Colonic mucosa (tissue), 4 donors: ENCODE data around the gene PAK4. TPM values are rescaled to one million over a fixed set of nuclear protein-coding genes. Genes with fewer than 3 reads are reported as not detected.

Experiments
- DNase-seq: peaks from one replicate; pipeline ENCODE4 v3.0.0-alpha.2; 2020
- H3K27ac ChIP-seq: fragments of 200-600 bp; one replicate; pipeline ENCODE4 v1.8.0; 2021
- H3K27me3 ChIP-seq: fragments of 200-600 bp; one replicate; pipeline ENCODE4 v1.8.0; 2021
- H3K36me3 ChIP-seq: fragments of 200-600 bp; one replicate; pipeline ENCODE4 v1.8.0; 2021
- H3K4me1 ChIP-seq: fragments of 200-600 bp; one replicate; pipeline ENCODE4 v1.8.0; 2021; ENCODE audit warnings: mild to moderate bottlenecking
- H3K4me3 ChIP-seq: fragments of 200-600 bp; one replicate; pipeline ENCODE4 v1.8.0; 2021
- H3K9ac ChIP-seq, 2 donors: one replicate each; pipeline ENCODE4 v1.7.0; 2013; ENCODE audit warnings: control low read depth in 2 of 2, low read depth in 2 of 2, low read length in 2 of 2
- H3K9me3 ChIP-seq: fragments of 200-600 bp; one replicate; pipeline ENCODE4 v1.8.0; 2021
- CTCF ChIP-seq: fragments of 200-600 bp; IDR thresholded peaks from one replicate; pipeline ENCODE4 v1.8.0; 2022; ENCODE audit warnings: antibody characterized with exemption, mild to moderate bottlenecking
- intact Hi-C: fragments of 100-400 bp; cut with DNase I; formaldehyde crosslinking; loops from one replicate; pipeline ENCODE4 v1.14.1; 2022
- total RNA-seq, 2 donors: library from RNA; stranded (reverse); fragmentation: NEBNext Ultra II Directional in 1 of 2; extraction: Animal tissue kit (Norgen Biotek cat#: 25700) in 1 of 2; gene quantifications; one replicate each; pipeline ENCODE4 v1.2.1, GENCODE V29; 2021
- donor health status: healthy.
- donor health status: DM: no; HTN: no; CAD: no.
- donor health status: DM: no; HTN: no; CAD: no.

Gene PAK4
- total RNA-seq, 2 donors from 2014 or later = 85.5 to 127 TPM

- peaks cover 5% of the 10 kb centered on the region for H3K27me3 ChIP-seq
- intact Hi-C loops = no loop called here
These were observed 98.2 kb downstream of the PAK4 start for GRCh38 chr19:39223703-39224279.

GRCh38 chr19:39224910-39225309, 99.3 kb downstream of the PAK4 start:
- Histone ChIP-seq H3K9me3 (no peaks in the 10 kb centered on the region), H3K27me3 (peaks cover 5% of the 10 kb centered on the region), H3K4me1 (no peaks in the 10 kb centered on the region), H3K4me3 (no peak overlapping the region), H3K9ac (no peak overlapping the region), H3K27ac (no peak overlapping the region), H3K36me3 (no peaks in the 10 kb centered on the region)
- no peak for TF ChIP-seq CTCF
- no peak for DNase-seq
- intact Hi-C loops = no loop called here

More at GRCh38 chr19:39223703-39224279, 98.2 kb downstream of the PAK4 start:
- Histone ChIP-seq H3K27ac (no peak overlapping the region), H3K9ac (no peak overlapping the region), H3K36me3 (no peaks in the 10 kb centered on the region), H3K4me1 (no peaks in the 10 kb centered on the region), H3K4me3 (no peak overlapping the region), H3K9me3 (no peaks in the 10 kb centered on the region)
- TF ChIP-seq CTCF = no peak
- DNase-seq = no peak

Other genes starting within 250 kb of the PAK4 start
- gene RINL, start 247.5 kb upstream of the PAK4 start, total RNA-seq = 1 to 10 TPM; 3.6 to 5.1 TPM
- gene SIRT2, start 226.2 kb upstream of the PAK4 start, total RNA-seq = 10 to 100 TPM; 28.0 to 32.9 TPM
- gene NFKBIB, start 225.8 kb upstream of the PAK4 start, total RNA-seq = 10 to 100 TPM; 40.7 to 52.4 TPM
- gene CCER2, start 213.6 kb upstream of the PAK4 start, total RNA-seq = not detected
- 10 to 100 TPM; 27.2 to 37.2 TPM for gene SARS2, start 195.0 kb upstream of the PAK4 start, total RNA-seq
- 100 to 1,000 TPM in 1 of 2 donors, 10 to 100 TPM in 1; 38.0 to 107 TPM for gene MRPS12, start 194.8 kb upstream of the PAK4 start, total RNA-seq
- 1 to 10 TPM; 1.7 to 1.9 TPM for gene FBXO17, start 150.0 kb upstream of the PAK4 start, total RNA-seq
- 1 to 10 TPM; 1.1 to 2.4 TPM for gene FBXO27, start 93.2 kb upstream of the PAK4 start, total RNA-seq
- gene ACP7, start 41.4 kb upstream of the PAK4 start, total RNA-seq = not detected
- not detected for gene NCCRP1, start 71.2 kb downstream of the PAK4 start, total RNA-seq
- 1 to 10 TPM in 1 of 2 donors, not detected in 1; 2.1 TPM for gene SYCN, start 78.5 kb downstream of the PAK4 start, total RNA-seq
- gene IFNL3, start 119.2 kb downstream of the PAK4 start, total RNA-seq = not detected
- not detected for gene IFNL4, start 123.1 kb downstream of the PAK4 start, total RNA-seq
- gene IFNL2, start 142.6 kb downstream of the PAK4 start, total RNA-seq = not detected
- gene IFNL1, start 170.6 kb downstream of the PAK4 start, total RNA-seq = not detected
- gene LRFN1, start 195.1 kb downstream of the PAK4 start, total RNA-seq = under 1 TPM; 0.25 to 0.29 TPM
- 10 to 100 TPM in 1 of 2 donors, 1 to 10 TPM in 1; 8.7 to 12.7 TPM for gene GMFG, start 210.3 kb downstream of the PAK4 start, total RNA-seq
- gene SAMD4B, start 216.6 kb downstream of the PAK4 start, total RNA-seq = 10 to 100 TPM; 63.9 to 73.7 TPM